Activated CD8-positive, alpha-beta T cell treated with anti-CD3 and anti-CD28 coated beads for 36 hours (primary cell): ENCODE results near the gene PLD1. TPM values are rescaled to one million over a fixed set of nuclear protein-coding genes. Genes with fewer than 3 reads are reported as not detected.

ENCODE experiments used
- ATAC-seq: fragments of 200-7000 bp; cut with Tn5 transposase; one replicate; pipeline ENCODE4 v1.10.0; 2021; ENCODE audit warnings: mild to moderate bottlenecking, moderate library complexity
- CTCF ChIA-PET: fragments of 350-600 bp; sonication (Branson Sonifier 250); formaldehyde crosslinking; loops from one replicate; lab custom pipeline; 2021; ENCODE audit warnings: antibody characterized with exemption; lab: Charles Lee
- POLR2A ChIA-PET: fragments of 350-600 bp; sonication (Branson Sonifier 250); formaldehyde crosslinking; loops from one replicate; lab custom pipeline; 2021; ENCODE audit warnings: antibody characterized with exemption; lab: Charles Lee
- DNase-seq: peaks from one replicate; pipeline ENCODE4 v3.0.0-alpha.2; 2020
- H3K27ac Mint-ChIP-seq: one replicate; pipeline ENCODE4 v1.8.0; 2021; ENCODE audit warnings: mild to moderate bottlenecking, mixed read lengths
- H3K27me3 Mint-ChIP-seq: one replicate; pipeline ENCODE4 v1.8.0; 2021; ENCODE audit warnings: mixed read lengths
- H3K36me3 Mint-ChIP-seq: one replicate; pipeline ENCODE4 v1.8.0; 2021; ENCODE audit warnings: low read depth, mixed read lengths
- H3K4me1 Mint-ChIP-seq: one replicate; pipeline ENCODE4 v1.8.0; 2021; ENCODE audit warnings: low read depth, mixed read lengths
- H3K4me3 Mint-ChIP-seq: one replicate; pipeline ENCODE4 v1.8.0; 2021; ENCODE audit warnings: mild to moderate bottlenecking, moderate library complexity, mixed read lengths
- H3K9me3 Mint-ChIP-seq: one replicate; pipeline ENCODE4 v1.8.0; 2021; ENCODE audit warnings: mixed read lengths
- intact Hi-C: fragments of 100-400 bp; cut with micrococcal nuclease; formaldehyde crosslinking; loops from one replicate; pipeline ENCODE4 v1.10.0; 2022
- total RNA-seq, 2 experiments: library from RNA; stranded (reverse); gene quantifications; one replicate each; pipeline ENCODE4 v1.2.3, GENCODE V29; 2021
- TF ChIP-seq, protein P1 (sequence below): fragments of 200-600 bp; IDR thresholded peaks from one replicate; pipeline ENCODE4 v1.8.0; 2022; ENCODE audit warnings: antibody characterized with exemption, mild to moderate bottlenecking

The PLD1 gene
- total RNA-seq, 2 experiments from 2014 or later, result 0.86 to 1.2 TPM

DNA sequence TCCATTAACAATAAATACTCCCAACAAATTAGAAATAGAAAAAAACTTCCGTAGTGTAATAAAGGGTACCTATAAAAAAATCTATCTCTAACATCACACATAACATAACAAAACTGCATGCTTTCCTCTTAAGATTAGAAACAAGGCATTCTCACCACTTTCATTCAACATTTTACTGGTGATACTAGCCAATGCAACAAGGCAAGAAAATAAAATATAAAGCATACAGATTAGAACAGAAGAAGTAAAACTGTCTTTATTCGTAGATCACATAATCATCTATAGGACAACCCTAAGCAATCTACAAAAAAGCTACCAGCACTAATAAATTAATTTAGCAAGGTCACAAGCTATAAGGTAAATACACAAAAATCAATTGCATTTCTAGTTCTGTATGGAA, 107.1 kb downstream of the PLD1 start:
- ATAC-seq (no peak), DNase-seq (no peak)
- intact Hi-C loops, result no loop called here
- H3K36me3 Mint-ChIP-seq, result no peaks in the 10 kb centered on the region
- no peak overlapping the region for H3K4me3 Mint-ChIP-seq
- TF ChIP-seq, protein P1, sequence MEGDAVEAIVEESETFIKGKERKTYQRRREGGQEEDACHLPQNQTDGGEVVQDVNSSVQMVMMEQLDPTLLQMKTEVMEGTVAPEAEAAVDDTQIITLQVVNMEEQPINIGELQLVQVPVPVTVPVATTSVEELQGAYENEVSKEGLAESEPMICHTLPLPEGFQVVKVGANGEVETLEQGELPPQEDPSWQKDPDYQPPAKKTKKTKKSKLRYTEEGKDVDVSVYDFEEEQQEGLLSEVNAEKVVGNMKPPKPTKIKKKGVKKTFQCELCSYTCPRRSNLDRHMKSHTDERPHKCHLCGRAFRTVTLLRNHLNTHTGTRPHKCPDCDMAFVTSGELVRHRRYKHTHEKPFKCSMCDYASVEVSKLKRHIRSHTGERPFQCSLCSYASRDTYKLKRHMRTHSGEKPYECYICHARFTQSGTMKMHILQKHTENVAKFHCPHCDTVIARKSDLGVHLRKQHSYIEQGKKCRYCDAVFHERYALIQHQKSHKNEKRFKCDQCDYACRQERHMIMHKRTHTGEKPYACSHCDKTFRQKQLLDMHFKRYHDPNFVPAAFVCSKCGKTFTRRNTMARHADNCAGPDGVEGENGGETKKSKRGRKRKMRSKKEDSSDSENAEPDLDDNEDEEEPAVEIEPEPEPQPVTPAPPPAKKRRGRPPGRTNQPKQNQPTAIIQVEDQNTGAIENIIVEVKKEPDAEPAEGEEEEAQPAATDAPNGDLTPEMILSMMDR, result no peak
- ChIA-PET POLR2A (no interaction called here), CTCF (interaction anchor here (1.0 to 2.3 kb wide), 4 partner anchors 34 to 687 kb away, joined by 3 to 12 read pairs (median 3); no protein-coding TSS in a partner anchor)
- no peaks in the 10 kb centered on the region for H3K4me1 Mint-ChIP-seq
- peaks cover 4% of the 10 kb centered on the region for H3K9me3 Mint-ChIP-seq
- no peak overlapping the region for H3K27ac Mint-ChIP-seq
- peaks cover 9% of the 10 kb centered on the region for H3K27me3 Mint-ChIP-seq

DNA sequence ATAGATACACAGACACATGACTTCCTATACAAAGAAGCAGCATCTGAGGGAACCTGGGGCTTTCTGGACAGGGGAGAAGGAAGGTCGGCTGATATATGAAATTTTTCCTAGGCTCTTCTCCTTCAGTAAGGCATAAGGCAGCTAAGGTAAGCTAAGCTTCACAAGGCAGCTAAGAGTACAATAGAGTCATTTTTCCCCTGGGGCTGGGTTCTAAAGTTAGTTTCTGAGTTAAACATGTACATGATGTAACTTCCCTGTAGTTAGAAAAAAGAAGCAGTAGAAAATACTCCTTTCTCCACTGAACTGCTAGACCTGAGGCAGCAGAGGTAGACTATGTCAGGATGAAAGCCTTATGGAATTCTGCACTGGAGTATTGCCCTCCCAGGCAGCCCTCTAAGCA, 109.6 kb downstream of the PLD1 start:
- POLR2A ChIA-PET, result no interaction called here

DNA sequence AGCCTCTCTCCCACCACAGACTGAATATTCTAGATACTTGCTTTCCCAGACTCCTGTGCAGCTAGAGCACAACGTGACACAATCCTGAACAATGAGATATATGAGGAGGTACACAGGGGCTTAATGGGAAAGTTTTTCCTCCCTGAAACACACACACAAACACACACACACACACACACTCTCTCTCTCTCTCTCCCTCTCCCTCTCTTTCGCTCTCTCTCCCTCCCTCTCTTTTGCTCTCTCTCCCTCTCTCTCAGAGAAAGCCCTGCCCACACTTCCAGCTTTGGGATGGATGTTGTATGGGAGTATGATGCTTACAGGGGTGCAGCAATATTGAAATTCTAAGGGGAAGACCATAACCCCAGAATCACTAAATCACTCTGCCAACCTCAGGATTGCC, 110.1 kb downstream of the PLD1 start:
- H3K36me3 Mint-ChIP-seq, result no peaks in the 10 kb centered on the region
- TF ChIP-seq, protein P1, result no peak
- intact Hi-C loops, result no loop called here
- ChIA-PET CTCF (no interaction called here), POLR2A (no interaction called here)
- H3K9me3 Mint-ChIP-seq, result peaks cover 4% of the 10 kb centered on the region
- no peaks in the 10 kb centered on the region for H3K4me1 Mint-ChIP-seq
- DNase-seq, result no peak
- H3K27ac Mint-ChIP-seq, result no peak overlapping the region
- peaks cover 19% of the 10 kb centered on the region for H3K27me3 Mint-ChIP-seq
- H3K4me3 Mint-ChIP-seq, result no peak overlapping the region
- ATAC-seq, result no peak

More for the DNA sequence above, 109.6 kb downstream of the PLD1 start:
- no peak overlapping the region for H3K4me3 Mint-ChIP-seq
- DNase-seq (no peak), ATAC-seq (no peak)
- H3K36me3 Mint-ChIP-seq, result no peaks in the 10 kb centered on the region
- H3K27me3 Mint-ChIP-seq, result peaks cover 19% of the 10 kb centered on the region
- H3K9me3 Mint-ChIP-seq, result peaks cover 4% of the 10 kb centered on the region
- TF ChIP-seq, protein P1, result no peak
- H3K4me1 Mint-ChIP-seq, result no peaks in the 10 kb centered on the region
- intact Hi-C loops, result no loop called here
- CTCF ChIA-PET, result interaction anchor here (1.2 kb wide), 1 partner anchor 9 kb away, joined by 3 read pairs; no protein-coding TSS in a partner anchor
- no peak overlapping the region for H3K27ac Mint-ChIP-seq

DNA sequence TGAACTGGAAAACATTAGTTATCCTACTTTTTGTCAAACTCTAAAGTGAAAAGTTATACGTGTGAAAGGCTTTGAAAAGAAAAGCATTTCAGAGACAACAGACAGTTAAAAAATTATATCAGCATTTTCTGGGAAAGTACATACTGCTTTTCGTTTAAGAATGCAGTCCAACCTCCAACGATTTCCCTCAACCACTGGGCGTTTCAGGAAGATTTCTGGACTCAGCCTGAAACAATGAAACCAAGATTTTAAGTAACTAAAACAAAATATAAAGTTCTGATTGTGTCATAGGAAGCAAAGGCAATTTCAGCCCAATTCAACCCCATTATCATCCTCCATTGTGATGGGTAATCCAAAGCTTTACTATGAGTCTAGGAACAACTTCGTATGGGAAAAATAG, 110.7 kb downstream of the PLD1 start:
- Mint-ChIP-seq H3K4me1 (no peaks in the 10 kb centered on the region), H3K27ac (no peak overlapping the region), H3K4me3 (no peak overlapping the region), H3K36me3 (no peaks in the 10 kb centered on the region), H3K27me3 (peaks cover 19% of the 10 kb centered on the region), H3K9me3 (peaks cover 4% of the 10 kb centered on the region)
- ATAC-seq, result no peak
- TF ChIP-seq, protein P1, result no peak
- intact Hi-C loops, result no loop called here
- no peak for DNase-seq
- ChIA-PET POLR2A (no interaction called here), CTCF (interaction anchor here (0.6 kb wide), 1 partner anchor 131 kb away, joined by 3 read pairs; no protein-coding TSS in a partner anchor)

DNA sequence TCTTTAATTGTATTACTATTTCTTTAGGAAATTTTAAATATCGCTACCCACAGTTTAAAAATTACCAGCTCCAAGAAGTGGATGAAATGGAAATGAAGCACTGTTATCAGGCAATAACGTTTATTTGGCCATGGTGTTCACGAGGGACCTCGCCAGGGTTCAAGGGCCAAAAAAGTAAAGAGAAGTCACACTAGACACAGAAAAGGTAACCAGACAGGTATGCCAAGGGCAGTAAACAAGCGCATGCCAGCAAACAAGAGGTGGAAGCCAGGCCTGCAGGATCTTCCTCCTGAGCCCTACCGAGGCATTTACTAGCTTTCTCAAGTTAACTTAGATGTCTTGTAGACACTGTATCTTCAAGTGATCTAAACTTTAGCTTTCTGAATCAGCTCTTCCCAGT, 113.5 kb downstream of the PLD1 start:
- H3K27ac Mint-ChIP-seq, result no peak overlapping the region
- H3K9me3 Mint-ChIP-seq, result no peaks in the 10 kb centered on the region
- intact Hi-C loops, result no loop called here
- no peak overlapping the region for H3K4me3 Mint-ChIP-seq
- POLR2A ChIA-PET, result no interaction called here
- DNase-seq (no peak), ATAC-seq (no peak)
- peaks cover 18% of the 10 kb centered on the region for H3K27me3 Mint-ChIP-seq
- no peaks in the 10 kb centered on the region for H3K4me1 Mint-ChIP-seq
- no peaks in the 10 kb centered on the region for H3K36me3 Mint-ChIP-seq
- TF ChIP-seq, protein P1, result no peak
- CTCF ChIA-PET, result interaction anchor here (1.7 kb wide), 1 partner anchor 76 kb away, joined by 4 read pairs; no protein-coding TSS in a partner anchor
